GM21515 (cell line): ENCODE measurements around the gene SLC25A13.

Experiments used
- ATAC-seq: cut with Tn5 transposase; IDR thresholded peaks from one replicate; pipeline ENCODE4 v1.9.1; 2021; ENCODE audit not compliant: unreplicated experiment

SLC25A13 gene

GRCh38 chr7:96104984-96105383 is 216.9 kb downstream of the SLC25A13 start:
- no peak for ATAC-seq

GRCh38 chr7:96102096-96102811 is 219.6 kb downstream of the SLC25A13 start:
- no peak for ATAC-seq

- ATAC-seq = no peak
These were observed 221.2 kb downstream of the SLC25A13 start for GRCh38 chr7:96100737-96101136.

GRCh38 chr7:96097835-96098234 is 224.1 kb downstream of the SLC25A13 start:
- ATAC-seq = no peak

DNA sequence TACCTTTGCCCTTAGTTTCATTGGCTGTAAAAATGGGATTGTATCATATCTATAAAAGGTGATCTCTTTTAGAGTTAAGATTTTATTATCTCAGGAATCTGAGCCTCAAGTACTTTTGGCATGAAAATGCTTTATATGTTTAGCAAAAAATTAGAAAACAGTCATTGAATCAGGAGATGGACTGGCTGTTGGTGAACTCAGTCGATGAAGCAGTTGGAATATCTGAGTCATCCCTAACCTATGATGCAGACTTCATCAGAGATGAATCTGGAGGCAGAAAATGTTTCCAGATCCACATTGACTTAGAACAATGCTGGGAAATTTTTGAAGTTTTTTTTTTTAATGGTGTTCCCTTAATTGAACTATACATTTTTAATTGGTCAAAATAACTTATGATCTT is 228.5 kb downstream of the SLC25A13 start:
- no peak for ATAC-seq

- no peak for ATAC-seq
These were observed 231.1 kb downstream of the SLC25A13 start for GRCh38 chr7:96090756-96091155.

DNA sequence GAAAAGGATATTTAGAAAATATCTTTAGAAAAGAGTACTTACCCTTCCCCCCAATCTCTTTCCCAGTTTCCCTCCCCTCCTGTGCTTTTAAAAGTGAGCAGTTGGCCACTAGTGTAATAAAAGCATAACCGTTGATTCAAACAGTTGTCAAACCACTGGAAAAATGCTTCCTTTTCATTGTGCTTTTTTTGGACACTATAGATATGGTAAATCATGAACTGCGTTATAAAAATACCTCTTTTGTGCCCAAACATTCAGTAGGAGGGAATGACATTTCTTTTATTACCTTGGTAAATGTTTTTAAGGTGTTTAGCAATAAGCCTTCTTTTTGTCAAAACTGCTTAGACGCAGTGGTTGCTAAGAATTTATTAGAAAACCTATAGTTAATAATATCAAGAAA is 232.4 kb downstream of the SLC25A13 start:
- no peak for ATAC-seq

GRCh38 chr7:96088579-96088978 is 233.3 kb downstream of the SLC25A13 start:
- no peak for ATAC-seq

DNA sequence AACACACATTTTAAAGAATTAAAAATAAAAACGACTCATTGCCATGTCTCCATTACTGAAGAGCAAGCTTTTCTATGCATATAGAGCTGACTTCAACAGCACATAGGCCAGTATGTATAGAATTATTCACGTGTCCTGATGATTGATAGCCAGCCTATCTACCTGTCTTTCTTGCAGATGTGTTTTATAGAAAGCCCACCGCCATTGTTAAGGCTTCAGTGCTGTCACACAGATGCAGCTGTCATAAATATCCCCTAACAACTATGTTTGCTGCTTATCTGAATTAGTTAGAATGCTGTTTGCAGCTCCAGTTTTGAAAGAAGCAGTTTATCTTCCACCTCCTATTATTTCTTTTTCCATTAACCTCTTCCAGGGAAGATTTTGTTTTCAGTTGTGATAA is 235.9 kb downstream of the SLC25A13 start:
- ATAC-seq = no peak

- no peak for ATAC-seq
These were observed 236.9 kb downstream of the SLC25A13 start for GRCh38 chr7:96084881-96085553.

GRCh38 chr7:96080027-96080426 is 241.9 kb downstream of the SLC25A13 start:
- ATAC-seq = no peak

DNA sequence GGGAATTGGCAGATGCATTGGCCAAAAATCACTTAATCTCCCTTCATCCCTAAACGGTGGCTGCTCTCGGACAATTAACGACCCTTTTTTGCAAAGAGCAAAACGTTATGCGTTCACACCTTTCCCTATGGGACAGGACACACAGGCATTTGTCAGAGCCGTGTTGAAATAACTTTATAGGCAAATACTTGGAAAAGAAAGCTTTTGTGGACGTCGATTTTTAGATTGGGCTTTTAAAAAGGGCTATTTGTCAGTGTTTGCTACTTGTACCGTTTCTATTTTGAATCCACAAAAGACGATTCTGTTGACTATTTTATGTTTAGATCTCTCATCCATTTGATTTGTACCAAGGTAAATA is 245.6 kb downstream of the SLC25A13 start:
- ATAC-seq = no peak

- peak; percentile 94 for ATAC-seq
These were observed 246.2 kb downstream of the SLC25A13 start for GRCh38 chr7:96075510-96076349.

DNA sequence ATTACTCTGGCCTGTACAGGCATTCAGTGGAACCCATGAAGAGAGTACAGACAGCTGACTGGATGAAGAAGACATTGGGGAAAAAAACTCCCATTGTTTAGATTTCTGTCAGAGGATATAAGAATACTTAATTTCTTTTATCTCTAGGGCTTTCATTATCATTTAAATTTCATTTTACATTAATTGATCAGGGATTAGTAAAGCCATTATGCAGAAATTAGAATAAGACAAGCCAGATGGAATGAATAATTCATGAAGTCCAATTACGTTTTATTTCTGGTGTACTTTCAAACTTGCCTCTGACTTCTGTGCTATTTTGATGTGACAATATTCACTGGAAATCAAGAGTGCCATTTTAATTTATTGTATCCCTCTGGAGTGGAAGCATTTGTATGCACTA is 247.0 kb downstream of the SLC25A13 start:
- no peak for ATAC-seq
